ENCODE measurements around the gene SLC49A4.
A peak's percentile ranks its signal among the peaks of the same experiment; 100 is the strongest.

The SLC49A4 gene

GRCh38 chr3:122786066-122786465 lies 8.8 kb upstream of the SLC49A4 start:
- DNase-seq (ENCODE audit: low spot score), result peak; percentile 77

- DNase-seq (ENCODE audit: low spot score), result no peak
These were observed 7.0 kb upstream of the SLC49A4 start for GRCh38 chr3:122787872-122788271.

- no peak for DNase-seq (ENCODE audit: low spot score)
These were observed 5.1 kb upstream of the SLC49A4 start for GRCh38 chr3:122789585-122790273.

- DNase-seq (ENCODE audit: low spot score), result peak; percentile 91
These were observed 1.1 kb upstream of the SLC49A4 start, which contains the start of gene HSPBAP1 for GRCh38 chr3:122793568-122794416. TSS of gene HSPBAP1 (minus strand) at chr3:122793831. CDS start at chr3:122793680, 151 bp downstream.

GRCh38 chr3:122794483-122794778 lies 438 bp upstream of the SLC49A4 start:
- no peak for DNase-seq (ENCODE audit: low spot score)

- DNase-seq (ENCODE audit: low spot score), result no peak
These were observed 866 bp downstream of the SLC49A4 start for GRCh38 chr3:122795674-122796195.

GRCh38 chr3:122797291-122797690 lies 2.4 kb downstream of the SLC49A4 start:
- no peak for DNase-seq (ENCODE audit: low spot score)

GRCh38 chr3:122799322-122799721 lies 4.5 kb downstream of the SLC49A4 start:
- no peak for DNase-seq (ENCODE audit: low spot score)

- DNase-seq (ENCODE audit: low spot score), result no peak
These were observed 5.2 kb downstream of the SLC49A4 start for GRCh38 chr3:122800031-122800430.

- no peak for DNase-seq (ENCODE audit: low spot score)
These were observed 5.9 kb downstream of the SLC49A4 start for GRCh38 chr3:122800706-122801237.

GRCh38 chr3:122802323-122802722 lies 7.5 kb downstream of the SLC49A4 start:
- DNase-seq (ENCODE audit: low spot score), result no peak

GRCh38 chr3:122803977-122804376 lies 9.1 kb downstream of the SLC49A4 start:
- DNase-seq (ENCODE audit: low spot score), result no peak

GRCh38 chr3:122810734-122811133 lies 15.9 kb downstream of the SLC49A4 start:
- DNase-seq (ENCODE audit: low spot score), result no peak

GRCh38 chr3:122816587-122816986 lies 21.7 kb downstream of the SLC49A4 start:
- DNase-seq (ENCODE audit: low spot score), result no peak

GRCh38 chr3:122824465-122825381 lies 29.9 kb downstream of the SLC49A4 start:
- peak; percentile 29 for DNase-seq (ENCODE audit: low spot score)

GRCh38 chr3:122825460-122825859 lies 30.6 kb downstream of the SLC49A4 start:
- no peak for DNase-seq (ENCODE audit: low spot score)

GRCh38 chr3:122826278-122826677 lies 31.4 kb downstream of the SLC49A4 start:
- no peak for DNase-seq (ENCODE audit: low spot score)

- DNase-seq (ENCODE audit: low spot score), result no peak
These were observed 33.4 kb downstream of the SLC49A4 start for GRCh38 chr3:122828281-122828680.

GRCh38 chr3:122835590-122835989 lies 40.7 kb downstream of the SLC49A4 start:
- no peak for DNase-seq (ENCODE audit: low spot score)

- no peak for DNase-seq (ENCODE audit: low spot score)
These were observed 48.7 kb downstream of the SLC49A4 start for GRCh38 chr3:122843604-122844003.

GRCh38 chr3:122857019-122857418 lies 62.1 kb downstream of the SLC49A4 start:
- DNase-seq (ENCODE audit: low spot score), result peak; percentile 30

- peak; percentile 21 for DNase-seq (ENCODE audit: low spot score)
These were observed 63.5 kb downstream of the SLC49A4 start for GRCh38 chr3:122858373-122858772.

All from AG08396 (cell line).